HFF-Myc (cell line): ENCODE data around the gene CLRN2.

Experiments used
- DNase-seq: peaks from one replicate; pipeline ENCODE4 v3.0.0-alpha.2; 2011; ENCODE audit warnings: low read depth; ENCODE audit errors: extremely low read depth
- H3K4me3 ChIP-seq: replicated peaks from 2 replicates; pipeline ENCODE4 v1.5.1; 2011; ENCODE audit warnings: low read depth, mild to moderate bottlenecking, control low read depth, low read length
- TF ChIP-seq, protein P1 (sequence below): IDR thresholded peaks from 2 replicates; pipeline ENCODE4 v1.5.1; 2012; ENCODE audit warnings: mild to moderate bottlenecking, low read depth, low read length, control low read depth; ENCODE audit errors: missing control alignments

CLRN2 gene

DNA sequence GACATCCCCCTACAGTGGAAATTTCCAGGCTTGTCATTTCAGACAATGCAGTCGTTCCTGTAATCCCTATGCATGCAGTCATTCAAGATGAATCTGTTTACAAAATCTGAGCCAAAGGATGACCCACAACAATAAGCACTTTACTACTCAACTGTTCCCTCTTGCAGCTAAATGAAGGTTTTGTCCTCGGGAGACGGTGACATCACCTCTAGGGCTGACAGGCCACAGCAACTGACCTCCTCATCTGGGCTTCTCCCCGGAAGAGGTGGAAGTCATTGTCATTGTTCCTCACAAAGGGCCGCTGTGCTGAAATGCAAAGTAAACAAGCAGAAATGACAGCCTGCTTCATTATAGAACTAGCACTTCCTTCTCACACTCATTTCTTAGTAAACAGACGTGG is 29.2 kb downstream of the CLRN2 start:
- TF ChIP-seq, protein P1, sequence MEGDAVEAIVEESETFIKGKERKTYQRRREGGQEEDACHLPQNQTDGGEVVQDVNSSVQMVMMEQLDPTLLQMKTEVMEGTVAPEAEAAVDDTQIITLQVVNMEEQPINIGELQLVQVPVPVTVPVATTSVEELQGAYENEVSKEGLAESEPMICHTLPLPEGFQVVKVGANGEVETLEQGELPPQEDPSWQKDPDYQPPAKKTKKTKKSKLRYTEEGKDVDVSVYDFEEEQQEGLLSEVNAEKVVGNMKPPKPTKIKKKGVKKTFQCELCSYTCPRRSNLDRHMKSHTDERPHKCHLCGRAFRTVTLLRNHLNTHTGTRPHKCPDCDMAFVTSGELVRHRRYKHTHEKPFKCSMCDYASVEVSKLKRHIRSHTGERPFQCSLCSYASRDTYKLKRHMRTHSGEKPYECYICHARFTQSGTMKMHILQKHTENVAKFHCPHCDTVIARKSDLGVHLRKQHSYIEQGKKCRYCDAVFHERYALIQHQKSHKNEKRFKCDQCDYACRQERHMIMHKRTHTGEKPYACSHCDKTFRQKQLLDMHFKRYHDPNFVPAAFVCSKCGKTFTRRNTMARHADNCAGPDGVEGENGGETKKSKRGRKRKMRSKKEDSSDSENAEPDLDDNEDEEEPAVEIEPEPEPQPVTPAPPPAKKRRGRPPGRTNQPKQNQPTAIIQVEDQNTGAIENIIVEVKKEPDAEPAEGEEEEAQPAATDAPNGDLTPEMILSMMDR: no peak
- no peak for DNase-seq
- H3K4me3 ChIP-seq: no peak overlapping the region

DNA sequence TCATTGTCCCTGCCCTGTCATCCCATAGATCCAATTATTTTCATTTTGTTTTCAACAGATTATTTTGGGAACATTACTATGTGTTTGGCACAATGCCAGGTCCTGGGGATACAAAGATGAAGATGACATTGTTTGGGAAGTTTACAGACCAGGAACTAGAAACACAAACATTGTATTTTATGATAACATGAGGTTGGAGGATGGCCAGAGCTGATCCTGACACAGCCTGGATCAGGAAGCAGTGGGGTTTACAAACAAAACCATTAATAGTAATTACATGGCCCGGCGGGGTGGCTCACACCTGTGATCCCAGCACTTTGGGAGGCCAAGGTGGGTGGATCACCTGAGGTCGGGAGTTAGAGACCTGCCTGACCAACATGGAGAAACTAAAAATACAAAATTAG is 29.9 kb downstream of the CLRN2 start:
- no peak overlapping the region for H3K4me3 ChIP-seq
- no peak for DNase-seq
- TF ChIP-seq, protein P1: no peak

DNA sequence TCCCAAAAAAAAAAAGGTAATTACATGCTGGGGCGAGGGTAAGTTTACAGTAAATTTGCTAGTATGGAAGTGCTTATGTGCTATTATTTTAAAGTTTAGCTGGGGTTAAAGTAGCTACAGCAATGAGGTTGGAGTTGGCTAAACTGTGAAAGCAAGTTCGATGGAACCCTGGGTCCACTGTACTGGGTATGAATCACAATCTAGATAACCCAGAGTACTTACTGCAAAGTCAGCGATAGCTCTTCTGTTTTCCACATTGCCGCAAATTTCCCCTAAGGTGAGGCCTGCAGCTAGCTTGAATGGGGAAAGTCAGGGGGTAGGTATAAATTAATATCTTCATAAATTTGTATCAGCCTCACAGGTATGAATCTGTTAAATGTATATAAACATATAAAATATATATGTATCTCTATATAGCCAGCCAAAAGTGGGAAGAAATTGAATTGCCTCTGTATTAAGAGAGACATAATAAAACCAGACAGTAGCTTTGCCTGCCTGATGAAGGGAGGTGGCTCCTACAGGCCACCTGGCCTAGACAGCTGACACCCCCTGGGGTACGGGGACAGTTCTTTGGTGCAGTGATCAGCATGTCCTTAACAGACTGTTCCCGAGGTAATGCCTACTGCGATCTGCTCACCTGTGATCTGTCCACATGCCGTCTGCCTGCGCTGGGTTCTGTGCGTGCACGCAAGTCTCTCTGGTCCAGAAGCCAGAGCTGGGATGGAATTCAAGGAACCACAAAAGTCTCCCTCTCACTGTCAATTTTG is 30.6 kb downstream of the CLRN2 start:
- no peak overlapping the region for H3K4me3 ChIP-seq
- TF ChIP-seq, protein P1: no peak
- no peak for DNase-seq

DNA sequence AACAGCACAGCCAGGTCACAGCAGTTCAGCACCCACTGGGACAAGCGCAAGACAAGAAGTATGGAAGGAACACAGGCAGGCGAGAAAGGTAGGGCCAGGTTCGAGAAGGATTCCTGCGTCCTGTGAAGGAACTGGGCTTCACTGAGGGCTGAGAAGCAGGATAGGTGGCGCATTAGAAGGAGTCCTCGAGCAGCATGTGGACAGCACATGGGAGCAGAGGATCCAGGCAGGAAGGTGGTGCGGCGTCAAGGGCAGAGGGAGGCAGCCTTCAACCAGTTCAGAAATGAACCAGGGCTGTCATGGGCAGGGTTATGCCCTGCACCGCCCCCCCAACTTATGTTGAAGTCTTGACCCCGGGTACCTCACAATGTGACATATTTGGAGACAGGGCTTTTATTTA is 31.3 kb downstream of the CLRN2 start:
- no peak overlapping the region for H3K4me3 ChIP-seq
- DNase-seq: no peak
- TF ChIP-seq, protein P1: no peak

DNA sequence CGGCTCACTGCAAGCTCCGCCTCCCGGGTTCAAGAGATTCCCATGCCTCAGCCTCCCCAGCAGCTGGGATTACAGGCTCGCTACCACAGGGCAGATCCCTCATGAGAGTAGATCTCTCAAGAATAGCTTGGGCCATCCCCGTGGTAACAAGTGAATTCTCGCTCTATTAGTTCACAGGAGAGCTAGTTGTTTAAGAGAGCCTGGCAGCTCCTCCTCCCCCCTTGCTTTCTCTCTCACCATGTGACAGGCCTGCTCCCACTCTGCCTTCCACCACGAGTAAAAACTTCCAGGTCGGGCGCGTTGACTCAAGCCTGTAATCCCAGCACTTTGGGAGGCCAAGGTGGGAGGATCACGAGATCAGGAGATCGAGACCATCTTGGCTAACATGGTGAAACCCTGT is 31.7 kb downstream of the CLRN2 start:
- TF ChIP-seq, protein P1: no peak
- no peak for DNase-seq
- H3K4me3 ChIP-seq: no peak overlapping the region

DNA sequence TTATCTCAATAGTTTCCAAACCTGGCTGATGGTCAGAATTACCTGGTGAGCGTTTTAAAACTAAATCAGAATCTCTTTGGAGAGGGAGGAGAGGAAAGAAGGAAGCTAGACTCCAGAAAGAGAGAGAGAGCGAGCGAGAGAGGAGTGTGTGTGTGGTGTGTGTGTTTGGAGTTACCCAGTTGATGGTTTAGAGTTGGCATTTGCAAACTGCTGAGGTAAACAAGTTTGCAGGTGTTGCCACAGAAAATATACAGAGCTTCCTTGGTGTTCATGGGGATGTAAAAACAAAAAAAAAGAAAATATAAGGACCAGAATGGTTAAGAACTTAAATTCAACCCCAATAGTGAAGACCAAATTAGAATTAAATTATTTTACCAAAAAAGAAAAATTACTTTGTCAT is 35.6 kb downstream of the CLRN2 start:
- TF ChIP-seq, protein P1: no peak
- H3K4me3 ChIP-seq: no peak overlapping the region
- no peak for DNase-seq

DNA sequence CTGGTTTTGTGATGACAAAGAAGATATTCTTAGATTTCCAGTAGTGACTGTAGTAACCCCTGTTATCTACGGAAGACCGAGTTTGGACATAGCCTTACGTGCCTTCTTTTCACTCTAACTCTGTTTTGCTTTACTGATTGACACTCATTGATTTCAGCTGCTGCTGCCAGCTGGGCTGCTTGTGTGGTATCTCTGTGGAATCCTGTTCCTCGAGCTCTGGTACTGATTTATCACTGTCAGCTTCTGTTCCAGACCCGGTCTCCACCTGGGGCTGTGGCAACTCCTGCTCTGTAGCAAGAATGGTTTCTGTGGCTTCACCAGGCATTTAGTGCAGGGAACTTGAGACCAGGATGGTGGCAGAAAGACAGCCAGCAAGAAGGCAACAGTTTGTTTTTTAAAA is 37.5 kb downstream of the CLRN2 start:
- H3K4me3 ChIP-seq: no peak overlapping the region
- no peak for DNase-seq
- TF ChIP-seq, protein P1: no peak
